HG03025 (cell line): ENCODE results near the gene SLC25A44.

Experiments used
- ATAC-seq: cut with Tn5 transposase; IDR thresholded peaks from one replicate; pipeline ENCODE4 v1.9.1; 2021; ENCODE audit warnings: mild to moderate bottlenecking, moderate library complexity; ENCODE audit not compliant: unreplicated experiment, low FRiP score

Gene SLC25A44, protein sequence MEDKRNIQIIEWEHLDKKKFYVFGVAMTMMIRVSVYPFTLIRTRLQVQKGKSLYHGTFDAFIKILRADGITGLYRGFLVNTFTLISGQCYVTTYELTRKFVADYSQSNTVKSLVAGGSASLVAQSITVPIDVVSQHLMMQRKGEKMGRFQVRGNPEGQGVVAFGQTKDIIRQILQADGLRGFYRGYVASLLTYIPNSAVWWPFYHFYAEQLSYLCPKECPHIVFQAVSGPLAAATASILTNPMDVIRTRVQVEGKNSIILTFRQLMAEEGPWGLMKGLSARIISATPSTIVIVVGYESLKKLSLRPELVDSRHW

DNA sequence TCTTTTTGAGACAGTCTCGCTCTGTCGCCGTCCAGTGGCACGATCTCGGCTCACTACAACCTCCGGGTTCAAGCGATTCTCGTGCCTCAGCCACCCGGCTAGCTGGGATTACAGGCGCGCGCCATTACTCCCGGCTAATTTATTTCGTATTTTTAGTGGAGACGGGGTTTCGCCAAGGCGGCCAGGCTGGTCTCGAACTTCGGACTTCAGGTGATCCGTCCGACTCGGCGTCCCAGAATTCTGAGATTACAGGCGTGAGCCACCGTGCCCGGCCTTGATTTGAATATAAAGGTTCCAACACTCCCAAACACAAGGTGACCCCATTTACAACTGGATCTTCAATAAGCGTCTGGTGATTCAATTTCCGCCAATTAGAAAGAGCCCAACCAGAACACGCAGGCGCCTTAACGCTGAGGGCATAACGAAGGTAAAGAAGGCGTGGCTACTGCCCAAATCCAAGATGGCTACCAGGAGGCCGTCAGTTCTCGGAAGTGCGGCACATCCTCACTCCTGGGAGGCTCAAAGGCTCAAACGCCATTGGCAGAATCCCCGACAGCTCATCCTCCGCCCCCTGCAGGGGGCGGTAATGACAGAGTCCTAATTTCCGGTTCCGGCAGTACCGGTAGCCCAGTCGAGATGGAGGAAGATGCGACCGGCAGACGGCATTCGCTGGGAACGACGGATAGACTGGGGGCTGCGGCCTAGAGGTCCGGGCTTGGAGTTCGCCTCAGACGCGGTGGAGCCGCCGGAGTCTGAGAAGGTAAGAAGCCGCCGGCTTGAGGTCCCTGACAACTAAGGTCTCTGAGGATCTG is at the start of gene SLC25A44:
TSS of gene SLC25A44 (plus strand) at position 617 of the 812 bp plus-strand sequence. CDS start 5,744 bp downstream, outside the sequence.
- peak; percentile 93 for ATAC-seq

DNA sequence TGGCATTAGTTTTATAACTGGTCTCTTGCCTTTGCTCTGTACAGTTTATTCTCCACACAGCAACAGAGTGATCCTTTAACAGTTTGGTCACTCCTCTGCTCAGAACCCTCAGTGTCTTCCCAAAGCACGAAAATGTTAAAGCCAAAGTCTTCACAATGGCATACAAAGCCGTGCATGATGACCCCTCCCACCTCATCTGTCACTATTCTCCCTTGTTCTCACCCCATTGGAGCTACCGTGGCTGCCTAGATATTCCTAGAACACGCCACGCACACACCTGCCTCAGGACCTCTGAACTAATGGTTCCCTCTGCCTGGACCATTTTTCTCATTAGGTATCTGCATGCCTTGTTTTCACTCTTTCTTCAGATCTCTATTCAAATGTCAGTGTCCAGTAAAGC is 49.2 kb upstream of the SLC25A44 start:
- no peak for ATAC-seq

DNA sequence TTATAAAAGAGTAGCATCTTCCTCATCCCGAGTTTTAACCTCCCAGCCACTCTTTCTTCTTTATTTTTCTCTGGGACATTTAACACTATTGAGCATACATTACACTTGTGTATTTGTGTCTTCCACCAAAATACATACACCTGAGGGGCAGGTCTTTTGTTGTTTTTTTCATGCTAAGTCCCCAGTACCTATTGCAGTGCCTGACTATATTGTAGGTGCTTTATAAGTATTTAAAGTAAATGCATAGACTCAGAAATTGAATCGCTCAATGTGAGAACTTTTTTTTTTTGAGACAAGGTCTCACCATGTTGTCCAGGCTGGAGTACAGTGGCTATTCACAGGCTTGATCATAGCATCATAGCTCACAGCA is 48.3 kb upstream of the SLC25A44 start:
- ATAC-seq: no peak

DNA sequence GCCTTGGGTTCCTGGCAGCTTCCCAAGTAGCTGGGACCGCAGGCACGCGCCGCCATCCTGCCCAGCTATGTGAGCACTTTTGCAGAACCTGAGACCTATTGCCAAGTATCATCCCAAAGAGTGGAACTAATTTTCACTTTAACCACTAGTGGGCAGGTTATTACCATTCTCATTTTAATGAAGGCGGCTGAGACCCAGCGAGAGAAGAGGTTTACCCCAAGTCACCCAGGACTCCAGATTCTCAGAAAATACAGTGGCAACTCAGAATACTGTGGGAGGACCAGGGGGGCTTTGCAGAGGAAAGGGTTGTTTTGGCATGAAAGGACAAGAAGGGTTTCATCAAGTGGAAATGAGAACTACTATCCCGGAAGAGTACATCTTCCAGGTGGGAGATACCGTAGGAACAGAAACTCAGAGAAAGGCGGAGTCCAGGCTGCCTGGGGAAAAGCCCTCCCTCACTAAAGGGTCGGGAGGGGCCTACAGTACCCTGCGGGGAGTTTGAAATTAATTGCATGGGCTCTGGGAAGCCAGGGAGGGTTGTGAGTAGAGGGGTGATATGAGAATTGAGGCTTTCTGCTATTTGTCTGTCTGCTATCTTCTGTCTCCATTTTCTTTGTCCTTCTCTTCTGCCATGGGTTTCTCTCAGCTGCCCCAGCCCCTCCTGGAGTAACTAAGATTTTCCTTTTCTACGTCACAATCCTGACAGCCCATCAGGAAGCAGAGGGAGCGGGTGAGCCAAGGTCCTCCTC is 47.7 kb upstream of the SLC25A44 start:
- no peak for ATAC-seq

DNA sequence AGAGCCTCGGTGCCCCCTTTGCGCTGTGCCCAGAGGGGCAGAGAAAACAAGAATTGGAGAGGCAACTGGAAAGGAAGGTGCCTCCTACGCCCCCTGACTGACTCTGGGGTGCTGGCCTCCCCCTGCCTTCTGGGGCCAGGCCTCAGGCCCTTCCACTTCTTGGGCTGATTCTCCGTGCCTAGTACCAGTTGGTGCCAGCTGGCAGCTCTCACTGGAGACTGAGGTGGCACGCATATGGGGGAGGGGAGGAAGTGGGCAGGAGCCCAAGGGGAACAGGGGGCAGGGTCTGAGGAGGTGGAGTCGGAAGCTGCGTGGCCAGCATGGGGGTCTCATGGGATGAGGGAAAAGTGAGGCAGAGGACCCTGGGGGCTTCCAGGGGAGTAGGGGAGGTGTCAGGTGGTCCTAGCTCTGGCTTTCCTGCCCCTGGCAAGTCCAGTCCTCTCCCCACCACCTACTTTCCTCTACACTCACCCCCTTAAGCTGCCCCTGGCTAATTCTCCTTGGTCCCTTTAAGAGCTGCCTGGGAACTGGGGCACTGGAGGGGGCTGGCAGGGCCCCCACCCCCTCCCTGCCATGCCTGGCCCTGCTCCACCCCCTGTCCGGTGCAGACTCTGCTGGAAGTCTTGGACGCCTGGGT is 47.0 kb upstream of the SLC25A44 start:
- no peak for ATAC-seq

DNA sequence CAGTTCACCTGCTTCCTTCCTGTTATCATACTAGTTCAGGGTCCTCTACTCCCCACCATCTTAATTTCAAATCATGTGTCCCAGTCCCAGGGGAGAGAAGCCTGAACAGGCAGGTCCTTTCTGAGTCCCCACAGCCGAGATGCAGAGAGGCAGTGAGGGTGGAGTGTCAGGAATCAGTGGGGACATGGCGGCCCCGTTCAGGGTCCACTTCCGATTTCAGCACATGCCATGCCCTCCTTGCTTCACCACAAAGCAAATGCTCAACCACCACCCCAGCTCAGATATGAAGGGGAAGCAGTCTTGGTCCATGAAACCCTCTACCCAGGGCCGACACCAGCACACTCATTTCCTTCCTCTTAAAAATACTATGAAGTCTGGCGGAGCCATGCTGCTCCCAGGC is 45.7 kb upstream of the SLC25A44 start:
- no peak for ATAC-seq

DNA sequence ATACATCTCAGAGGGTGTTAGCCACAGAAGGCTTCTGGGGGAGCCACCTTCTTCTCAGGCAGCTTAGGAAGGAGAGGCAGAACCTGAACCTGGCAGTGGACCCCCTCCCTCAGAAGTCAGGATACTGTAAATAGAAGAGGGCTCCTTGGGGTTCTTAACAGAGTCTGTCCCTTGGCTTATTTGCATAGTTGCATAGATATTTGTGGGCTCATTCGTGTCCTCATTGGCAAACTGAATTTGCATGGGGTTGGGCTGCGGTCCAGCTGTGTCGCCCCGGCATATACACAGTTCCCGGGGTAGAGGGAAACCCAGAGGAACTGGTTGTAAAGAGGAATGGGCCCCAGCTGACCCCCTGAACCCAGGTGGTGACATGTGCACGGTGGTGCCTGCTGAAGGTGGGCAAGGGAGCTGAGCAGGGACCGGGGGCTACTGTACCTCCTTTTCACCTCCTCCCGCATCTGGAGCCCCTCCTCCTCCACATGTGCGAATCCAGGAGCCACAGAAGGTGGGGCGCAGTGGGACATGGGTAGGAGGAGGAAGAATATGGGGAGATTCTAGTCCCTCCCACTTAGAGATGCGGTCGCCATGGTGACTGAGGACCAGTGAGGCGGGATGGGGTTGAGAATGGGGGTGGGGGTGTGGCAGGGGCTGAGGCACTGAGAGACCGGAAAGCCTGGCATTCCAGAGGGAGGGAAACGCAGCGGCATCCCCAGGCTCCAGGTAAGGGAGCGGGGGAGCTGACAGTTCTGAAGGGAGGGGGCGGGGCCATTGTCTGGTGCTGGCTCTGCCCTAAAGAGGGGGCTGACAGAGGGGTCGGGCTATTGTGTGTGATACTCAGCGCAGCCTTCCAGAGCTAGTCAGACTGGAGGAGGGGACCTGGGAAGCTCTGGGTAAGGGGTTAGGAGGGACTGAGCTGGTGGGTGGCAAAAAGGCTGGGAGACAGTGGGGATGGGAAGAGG is 44.3 kb upstream of the SLC25A44 start:
- ATAC-seq: no peak

DNA sequence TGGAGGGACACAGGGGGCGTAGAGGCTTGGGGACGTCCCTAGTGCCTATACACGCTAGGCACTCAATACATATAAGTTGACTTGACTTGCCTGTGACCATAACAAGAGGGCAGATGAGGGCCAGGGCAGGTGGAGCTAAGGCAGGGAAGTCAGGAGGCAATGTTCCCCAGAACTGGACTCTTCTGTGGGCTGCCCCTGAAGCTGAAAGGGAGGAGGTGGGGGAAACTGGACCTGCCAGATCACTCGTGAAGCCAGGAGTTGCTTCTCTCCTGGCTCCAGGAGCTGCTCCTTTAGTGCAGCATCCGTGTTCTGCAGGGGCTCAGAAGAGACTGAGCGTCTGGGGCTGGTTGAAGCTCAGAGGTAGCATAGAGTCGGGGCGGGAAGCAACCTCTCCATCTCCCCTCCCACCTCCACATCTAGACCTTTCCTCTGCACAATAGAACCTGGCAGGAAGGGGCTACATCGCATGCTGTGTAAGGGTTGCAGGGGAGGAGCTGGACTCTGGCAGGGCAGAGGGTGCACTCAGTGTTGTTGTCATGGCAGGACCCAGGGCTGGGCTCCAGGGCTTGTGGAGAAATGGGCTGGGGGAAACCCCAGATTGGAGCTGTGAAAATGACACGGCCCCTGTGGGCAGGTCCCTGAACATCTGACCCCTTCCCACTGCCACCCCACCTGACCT is 43.4 kb upstream of the SLC25A44 start:
- ATAC-seq: no peak

DNA sequence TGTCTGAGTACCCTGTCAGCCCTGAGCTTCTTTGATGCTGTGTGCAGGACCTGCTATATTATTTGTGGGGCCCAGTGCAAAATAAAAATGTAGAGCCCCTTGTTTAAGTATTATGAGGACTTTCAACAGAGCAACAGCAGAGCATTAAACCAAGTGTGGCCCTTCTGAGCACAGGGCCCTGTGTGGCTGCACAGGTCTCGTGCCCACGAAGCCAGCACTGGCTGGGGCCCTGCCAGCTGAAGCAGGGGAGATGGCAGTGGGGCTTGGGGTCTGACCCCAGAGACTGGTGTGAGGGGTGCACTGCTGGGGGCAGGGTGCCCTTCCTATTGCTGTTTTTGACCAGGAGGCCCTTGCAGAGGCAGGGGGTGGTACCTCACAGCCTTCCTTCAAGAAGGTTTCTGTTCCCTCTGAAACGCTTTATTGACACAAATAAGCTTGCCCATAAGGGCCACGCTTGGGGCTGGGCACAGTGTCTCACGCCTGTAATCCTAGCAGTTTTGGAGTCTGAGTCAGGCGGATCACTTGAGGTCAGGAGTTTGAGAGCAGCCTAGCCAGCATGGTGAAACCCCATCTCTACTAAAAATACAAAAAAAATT is 42.7 kb upstream of the SLC25A44 start:
- no peak for ATAC-seq

DNA sequence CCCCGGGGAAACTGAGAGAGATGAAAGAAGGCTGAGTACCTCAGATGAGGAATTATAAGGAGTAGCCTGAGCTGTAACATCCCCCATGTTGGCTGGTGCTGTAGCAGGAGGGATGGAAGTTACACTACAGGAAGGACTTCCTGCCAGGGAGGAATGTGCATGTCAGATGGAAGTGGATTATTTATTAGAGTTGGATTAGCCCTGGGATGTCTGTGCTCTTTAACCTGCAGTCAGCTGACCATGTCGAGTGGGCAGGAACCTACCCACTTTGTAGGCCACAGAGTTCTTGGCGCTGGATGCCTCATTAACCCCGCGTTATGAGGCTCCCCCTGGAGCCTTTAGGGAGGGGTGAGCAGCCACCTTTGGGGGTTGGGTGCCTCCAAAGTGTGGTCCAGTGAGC is 41.3 kb upstream of the SLC25A44 start:
- ATAC-seq: no peak

DNA sequence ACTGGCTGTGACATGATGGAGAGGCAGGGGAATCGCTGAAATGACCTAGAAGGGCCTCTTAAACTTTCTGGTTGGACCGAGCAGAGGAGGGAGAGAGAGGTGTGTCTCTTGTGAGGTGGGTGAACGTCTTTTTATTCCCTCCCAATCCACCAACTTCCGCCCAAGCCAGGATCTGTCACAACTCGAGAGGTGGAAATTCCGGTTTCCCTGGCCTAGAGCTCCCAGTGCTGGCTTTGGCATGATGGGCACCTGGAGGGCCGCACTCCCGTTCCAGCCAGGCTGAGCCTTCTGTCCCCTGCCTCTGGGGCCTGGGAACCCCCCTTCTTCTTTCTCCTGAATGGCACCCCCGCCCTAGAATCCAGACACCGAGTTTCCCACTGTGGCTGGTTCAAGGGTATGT is 40.5 kb upstream of the SLC25A44 start, which contains the start of gene SEMA4A:
TSS of gene SEMA4A (plus strand) at position 224 of the 400 bp plus-strand sequence. CDS start 994 bp downstream, outside the sequence.
- ATAC-seq: no peak

DNA sequence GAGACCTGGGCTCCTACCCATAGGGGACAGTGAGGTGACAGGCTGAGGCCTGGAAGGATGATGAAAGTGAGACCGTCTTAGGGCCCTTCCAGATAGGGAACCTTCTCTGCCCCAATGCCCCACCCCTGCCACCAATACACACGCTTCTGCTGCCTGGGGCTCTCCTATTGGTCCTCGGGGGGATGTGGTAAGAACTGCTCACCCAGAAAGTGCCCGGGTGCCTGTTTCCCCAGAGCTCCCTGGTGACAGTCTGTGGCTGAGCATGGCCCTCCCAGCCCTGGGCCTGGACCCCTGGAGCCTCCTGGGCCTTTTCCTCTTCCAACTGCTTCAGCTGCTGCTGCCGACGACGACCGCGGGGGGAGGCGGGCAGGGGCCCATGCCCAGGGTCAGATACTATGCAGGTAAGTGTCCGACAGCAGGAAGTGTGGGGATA is 39.6 kb upstream of the SLC25A44 start:
- no peak for ATAC-seq

DNA sequence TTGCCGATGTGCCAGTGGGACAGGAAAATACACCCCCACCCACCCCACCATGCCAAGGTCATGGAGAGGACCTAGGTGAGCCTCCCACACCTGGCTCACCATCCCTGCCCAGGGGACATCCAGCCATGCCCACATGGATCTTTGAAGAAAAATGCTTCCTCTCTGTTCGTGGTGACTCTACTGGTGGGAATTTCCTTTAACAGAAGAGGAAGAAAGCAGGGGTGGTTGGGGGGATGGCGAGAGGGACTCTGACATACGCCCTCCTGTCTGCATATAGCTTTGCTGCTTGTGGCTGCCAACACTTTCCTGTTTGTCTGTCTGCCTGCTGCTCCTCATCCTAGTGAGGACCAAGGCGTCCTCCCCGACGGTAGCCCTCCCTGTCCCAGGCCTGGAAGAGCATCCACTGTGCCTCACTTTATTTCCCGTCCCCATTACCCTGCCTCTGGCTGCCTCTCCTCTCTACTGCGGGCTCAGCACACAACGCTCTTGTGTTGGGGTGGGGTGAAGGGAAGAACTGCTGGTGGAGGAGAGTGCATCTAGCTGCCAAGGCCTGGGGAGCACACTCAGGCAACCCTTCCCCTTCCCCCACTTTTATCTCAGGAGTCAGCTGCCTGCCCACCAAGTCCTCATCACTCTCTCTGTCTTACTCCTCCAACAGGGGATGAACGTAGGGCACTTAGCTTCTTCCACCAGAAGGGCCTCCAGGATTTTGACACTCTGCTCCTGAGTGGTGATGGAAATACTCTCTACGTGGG is 38.0 kb upstream of the SLC25A44 start:
- ATAC-seq: no peak

DNA sequence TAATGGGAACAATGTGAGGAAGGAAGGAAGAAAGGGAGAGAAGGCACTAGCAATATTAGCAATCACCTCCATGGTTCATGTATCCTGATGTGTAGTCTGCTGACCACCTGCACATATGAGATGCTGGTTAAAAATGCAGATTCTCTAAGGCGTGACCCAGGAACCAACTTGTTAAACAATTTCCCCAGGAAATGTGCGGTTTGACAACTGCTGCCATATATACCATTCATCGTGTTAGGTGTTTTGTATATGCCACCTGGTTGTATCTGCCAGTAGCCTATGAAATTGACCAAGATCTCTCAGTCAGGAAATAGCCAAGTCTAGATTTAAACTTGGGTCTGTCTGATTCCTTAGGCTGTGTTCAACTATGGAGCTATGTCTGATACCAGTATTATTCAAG is 36.4 kb upstream of the SLC25A44 start:
- ATAC-seq: no peak

DNA sequence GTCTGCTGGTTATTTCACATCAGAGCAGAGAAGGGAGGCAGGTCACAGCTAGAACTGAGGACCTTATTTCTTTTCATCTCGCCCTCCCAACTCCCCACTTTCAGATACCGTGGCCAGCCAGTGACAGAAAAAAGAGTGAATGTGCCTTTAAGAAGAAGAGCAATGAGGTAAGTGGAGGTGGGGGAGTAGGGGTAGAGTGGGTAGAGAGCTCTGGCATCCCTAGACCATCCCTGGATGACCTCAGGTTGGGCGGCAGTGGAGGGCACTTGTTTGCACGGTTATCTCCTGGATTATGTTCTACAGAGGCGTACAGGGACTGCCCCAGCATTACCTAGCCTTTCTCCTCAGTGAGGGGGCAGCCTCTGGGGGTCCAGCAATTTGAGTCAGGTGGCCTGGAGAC is 35.9 kb upstream of the SLC25A44 start:
- ATAC-seq: no peak

DNA sequence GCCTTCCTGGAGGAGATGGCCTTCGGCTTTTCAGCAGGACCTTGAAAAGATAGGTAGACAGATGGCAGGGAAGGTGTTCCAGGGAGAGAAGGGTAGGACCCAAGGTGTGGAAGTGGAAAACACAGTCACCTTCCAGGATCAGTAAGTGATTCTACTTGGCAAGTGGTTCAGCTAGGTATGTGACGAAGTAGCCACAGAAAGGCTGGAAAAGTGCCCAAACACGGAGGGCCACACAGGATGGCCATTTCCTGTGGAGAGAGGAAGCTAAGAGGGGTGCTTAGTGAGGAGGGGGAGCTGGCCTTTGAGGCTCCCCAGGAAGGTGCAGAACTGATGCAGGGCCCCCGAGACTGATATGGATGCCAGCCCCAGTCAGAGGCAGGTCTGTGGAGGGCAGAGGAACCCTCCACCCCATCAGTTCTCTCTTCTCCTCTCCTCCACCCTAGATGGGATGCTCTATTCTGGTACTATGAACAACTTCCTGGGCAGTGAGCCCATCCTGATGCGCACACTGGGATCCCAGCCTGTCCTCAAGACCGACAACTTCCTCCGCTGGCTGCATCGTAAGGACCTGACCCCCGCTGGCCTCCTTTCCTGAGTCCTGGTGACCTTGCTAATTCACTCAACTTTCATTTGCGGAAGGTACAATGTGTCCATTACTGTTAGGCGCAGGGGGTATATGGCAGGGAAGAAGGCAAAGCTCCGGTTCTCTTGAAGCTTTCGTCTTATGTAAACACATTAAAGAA is 33.7 kb upstream of the SLC25A44 start:
- no peak for ATAC-seq

DNA sequence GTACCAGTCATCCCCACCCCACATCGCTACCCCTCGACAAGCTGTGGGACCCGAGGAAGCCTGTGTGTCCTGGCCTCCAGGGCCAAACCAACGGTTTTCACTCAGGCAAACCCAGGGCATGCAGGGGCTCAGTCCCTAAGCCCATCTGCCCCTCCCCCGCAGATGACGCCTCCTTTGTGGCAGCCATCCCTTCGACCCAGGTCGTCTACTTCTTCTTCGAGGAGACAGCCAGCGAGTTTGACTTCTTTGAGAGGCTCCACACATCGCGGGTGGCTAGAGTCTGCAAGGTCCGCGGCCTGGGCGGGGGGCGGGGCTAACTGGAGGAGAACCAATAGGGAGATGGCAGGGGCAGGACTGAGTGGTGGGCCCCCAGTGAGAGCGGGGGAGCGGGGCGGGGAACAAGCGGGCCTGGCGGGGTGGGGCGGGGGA is 33.1 kb upstream of the SLC25A44 start:
- no peak for ATAC-seq
